NCI-H2029 treated with DMSO at 0.1 percent for 48 hours (cell line): Measurements from ENCODE around the gene UBE2K.
"Not testable (repeated sequence)": the region's sequence is repeated elsewhere in the genome, so short reads cannot be mapped to it uniquely, and the experiment has no call there.

Source experiments
- DNase-seq: peaks from one replicate; lab custom pipeline; 2025; lab: John Stamatoyannopoulos, UW

Gene UBE2K, protein sequence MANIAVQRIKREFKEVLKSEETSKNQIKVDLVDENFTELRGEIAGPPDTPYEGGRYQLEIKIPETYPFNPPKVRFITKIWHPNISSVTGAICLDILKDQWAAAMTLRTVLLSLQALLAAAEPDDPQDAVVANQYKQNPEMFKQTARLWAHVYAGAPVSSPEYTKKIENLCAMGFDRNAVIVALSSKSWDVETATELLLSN

DNA sequence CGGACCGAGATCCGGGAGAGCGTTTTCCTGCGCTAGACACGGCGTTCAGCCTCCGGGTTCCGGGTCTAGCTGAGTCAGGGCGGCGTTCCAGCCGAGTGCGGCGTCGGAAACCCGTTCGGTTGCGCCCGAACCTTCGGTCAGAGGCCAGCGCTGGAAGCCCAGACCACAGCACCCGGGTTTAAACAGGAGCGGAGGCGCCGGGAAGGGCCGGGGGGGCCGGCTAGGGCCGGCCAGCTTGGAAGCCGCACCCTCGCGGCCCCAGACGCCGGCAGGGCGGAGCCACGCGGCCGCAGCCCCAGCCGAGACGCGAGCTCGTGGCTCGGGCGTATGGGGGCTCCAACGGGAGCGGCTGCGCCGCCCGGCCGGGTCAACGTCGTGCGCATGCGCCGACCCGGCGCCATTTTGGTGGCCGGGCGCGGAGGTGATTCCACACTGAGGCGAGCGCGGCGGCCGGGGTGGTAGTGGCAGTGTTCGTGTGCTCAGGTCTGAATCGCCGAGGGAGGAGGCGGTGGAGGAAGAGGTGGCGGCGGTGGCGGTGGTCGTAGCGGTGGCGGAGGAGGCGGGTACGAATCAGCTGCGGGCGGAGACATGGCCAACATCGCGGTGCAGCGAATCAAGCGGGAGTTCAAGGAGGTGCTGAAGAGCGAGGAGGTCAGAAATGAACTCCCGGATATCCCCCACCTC lies at the start of gene UBE2K:
Gene UBE2K, plus strand, starts transcription at position 397 of the 684 bp plus-strand sequence. Its CDS starts 192 bp downstream, at position 589.
- DNase-seq = peak; percentile 79

DNA sequence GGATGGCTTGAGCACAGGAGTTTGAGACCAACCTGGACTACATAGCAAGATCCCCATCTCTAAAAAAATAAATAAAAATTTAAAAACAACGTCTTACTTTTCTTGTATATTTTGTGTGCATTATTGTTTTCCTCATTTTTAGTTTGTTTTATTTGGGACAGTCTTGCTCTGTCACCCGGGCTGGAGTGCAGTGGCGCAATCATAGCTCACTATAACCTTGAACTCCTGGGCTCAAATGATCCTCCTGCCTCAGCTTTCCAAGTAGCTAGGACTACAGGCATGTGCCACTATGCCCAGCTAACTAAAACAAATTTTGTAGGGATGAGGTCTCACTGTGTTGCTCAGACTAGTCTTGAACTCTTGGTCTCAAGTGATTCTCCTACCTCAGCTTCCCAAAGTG lies 49.7 kb upstream of the UBE2K start:
- no peak for DNase-seq

DNA sequence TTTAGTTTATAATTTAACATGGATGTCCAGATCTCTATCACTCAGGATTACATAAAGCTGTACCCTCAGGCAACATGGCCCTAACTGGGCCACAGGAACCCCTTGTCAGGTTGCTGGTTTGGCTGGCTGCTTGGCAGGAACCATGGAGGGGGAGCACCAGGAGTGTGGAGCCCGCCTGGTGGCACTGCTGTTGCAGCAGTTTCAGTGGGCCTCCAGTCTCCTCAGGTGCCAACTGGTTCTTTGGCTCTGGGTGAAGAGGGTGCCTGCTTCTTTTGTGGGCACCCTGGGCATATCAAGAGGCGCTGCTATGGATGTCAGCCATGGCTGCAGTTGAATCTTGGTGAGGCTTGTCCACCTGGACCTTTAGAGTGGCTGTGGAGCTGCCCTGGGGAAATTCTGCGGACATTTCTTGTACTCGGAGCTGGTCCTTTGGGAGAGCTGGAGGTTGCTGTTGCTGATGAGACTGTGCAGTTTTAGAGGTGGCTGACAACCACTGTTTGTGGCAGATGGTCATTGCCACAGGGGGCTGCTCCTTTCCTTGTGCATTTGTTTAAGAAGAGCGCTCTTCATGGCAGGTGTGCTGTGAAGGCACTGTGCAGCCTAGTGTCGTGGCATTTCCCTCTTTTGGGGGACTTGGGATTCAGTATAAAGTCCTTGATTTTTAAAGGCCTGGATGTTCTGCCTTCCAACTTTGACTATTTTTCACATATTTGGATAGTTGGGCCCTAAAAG lies 48.9 kb upstream of the UBE2K start:
- no peak for DNase-seq

DNA sequence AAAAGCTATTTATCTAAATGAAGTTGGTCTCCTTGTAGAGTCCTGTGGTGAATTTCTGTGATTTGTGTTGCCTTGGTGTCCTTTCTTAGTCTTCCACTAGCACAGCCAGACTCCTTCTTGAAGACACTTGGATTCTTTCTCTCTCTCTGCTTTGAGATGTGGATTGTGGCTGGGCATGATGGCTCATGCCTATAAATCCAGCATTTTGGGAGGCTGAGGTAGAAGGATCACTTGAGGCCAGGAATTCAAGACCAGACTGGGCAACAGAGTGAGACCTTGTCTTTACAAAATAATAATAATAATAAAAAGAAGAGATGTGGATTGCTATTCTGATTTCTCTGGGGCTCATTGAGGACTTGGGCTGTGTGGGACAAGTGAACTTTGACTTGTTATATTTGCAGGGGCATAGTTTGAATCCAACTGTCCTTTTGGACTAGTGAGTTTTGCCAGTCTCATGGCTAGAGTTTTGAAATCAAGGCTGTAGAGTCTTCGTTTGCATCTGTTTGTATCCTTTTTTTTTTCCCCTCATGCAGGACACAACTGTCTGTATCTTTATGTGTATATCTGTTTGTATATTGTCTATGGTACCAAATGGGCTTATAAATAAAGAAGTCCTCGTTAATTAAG lies 48.2 kb upstream of the UBE2K start:
- no peak for DNase-seq

DNA sequence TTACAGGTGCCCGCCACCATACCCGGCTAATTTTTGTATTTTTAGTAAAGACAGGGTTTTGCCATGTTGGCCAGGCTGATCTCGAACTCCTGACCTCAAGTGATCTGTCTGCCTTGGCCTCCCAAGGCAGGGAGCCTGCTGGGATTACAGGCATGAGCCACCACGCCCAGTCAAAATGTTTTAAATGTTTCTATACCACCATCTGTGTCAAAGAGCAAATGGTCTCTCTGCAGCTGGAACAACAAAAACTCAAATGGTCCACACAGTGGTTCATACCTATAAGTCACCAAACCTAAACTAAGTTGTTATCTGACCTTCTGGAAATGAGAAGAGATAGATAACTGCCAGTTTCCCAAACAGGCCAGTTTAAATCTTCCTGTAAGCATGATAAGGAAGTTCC lies 46.4 kb upstream of the UBE2K start:
- not testable (repeated sequence) for DNase-seq

DNA sequence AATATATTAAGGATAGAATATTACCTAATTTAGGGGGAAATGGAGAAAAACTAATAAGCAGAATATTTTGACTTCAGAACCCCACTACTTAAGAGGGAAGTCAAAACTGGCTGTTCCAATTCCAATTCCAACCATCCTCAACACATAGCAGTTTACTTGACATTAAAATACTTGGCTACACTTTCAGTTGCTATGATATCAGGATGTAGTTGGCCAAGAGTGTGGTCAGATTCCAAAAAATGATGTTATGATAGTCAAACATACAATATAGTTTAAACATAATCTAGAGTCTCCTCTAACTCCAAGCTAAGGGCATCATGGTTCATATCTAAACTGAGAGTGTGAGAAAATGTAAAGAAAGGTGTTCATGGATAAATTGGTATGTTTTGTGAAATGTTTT lies 42.7 kb upstream of the UBE2K start:
- no peak for DNase-seq

DNA sequence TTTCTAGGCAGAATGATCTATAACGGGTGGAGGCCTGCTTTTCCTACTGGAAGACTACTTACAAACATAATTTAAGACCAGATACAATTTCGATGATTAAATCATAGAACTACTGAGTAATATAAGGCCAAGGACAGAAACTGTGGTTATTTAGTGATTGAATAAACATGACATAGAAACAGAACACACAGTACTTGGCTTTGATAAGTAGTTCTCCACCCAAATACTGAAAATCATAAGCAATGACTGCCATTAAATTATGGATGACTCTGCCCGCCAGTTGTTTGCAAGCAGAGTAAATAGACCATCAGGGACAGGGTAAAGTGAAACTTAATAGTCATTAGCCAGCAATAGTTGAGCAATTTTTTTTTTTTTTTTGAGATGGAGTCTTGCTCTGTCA lies 42.1 kb upstream of the UBE2K start:
- no peak for DNase-seq

DNA sequence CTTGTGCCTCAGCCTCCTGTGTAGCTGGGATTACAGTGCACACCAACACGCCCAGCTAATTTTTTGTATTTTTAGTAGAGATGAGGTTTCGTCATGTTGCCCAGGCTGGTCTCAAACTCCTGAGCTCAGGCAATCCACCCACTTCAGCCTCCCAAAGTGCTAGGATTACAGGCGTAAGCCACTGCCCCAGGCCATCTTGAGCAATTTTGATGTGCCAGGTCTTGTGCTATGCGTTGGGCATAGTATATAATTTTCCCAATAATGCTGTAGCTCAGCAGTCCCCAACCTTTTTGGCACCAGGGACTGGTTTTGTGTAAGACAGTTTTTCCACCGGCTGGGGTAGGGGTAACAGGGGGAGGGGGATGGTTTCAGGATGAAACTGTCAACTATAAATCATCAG lies 41.3 kb upstream of the UBE2K start:
- not testable (repeated sequence) for DNase-seq

DNA sequence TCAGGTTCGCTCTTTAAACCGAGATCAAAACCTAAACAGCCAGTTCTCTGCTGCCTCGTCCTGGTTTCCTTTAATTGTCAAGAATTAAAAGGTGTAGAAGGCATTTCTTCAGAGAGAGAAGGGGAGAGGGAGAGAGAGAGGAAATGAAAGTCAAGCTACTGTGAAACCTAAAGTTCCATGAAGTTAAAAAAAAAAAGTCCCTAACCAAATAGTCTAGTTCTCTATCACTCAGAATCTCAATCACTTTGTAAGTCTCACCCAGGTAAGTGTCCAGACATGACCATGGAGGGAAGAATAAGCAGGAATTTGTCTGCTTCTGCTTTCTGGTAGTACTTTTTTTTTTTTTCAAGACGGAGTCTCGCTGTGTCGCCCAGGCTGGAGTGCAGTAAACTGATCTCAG lies 40.5 kb upstream of the UBE2K start:
- DNase-seq = no peak

DNA sequence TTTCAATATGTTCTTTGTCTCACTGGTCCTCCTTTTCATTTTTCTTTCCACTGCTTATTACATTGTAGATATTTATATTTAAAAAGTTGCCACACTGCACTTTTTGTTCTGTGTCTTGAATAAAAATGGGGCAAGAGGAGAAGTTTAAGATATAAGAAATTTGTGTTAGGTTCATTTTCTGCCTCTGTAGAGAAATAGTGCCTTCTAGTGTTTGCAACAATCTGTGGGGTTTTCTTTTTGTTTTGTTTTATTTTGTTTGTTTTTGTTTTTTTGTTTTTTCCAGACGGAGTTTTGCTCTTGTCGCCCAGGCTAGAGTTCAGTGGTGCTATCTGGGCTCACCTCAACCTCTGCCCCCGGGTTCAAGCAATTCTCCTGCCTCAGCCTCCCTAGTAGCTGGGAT lies 39.2 kb upstream of the UBE2K start:
- DNase-seq = no peak

DNA sequence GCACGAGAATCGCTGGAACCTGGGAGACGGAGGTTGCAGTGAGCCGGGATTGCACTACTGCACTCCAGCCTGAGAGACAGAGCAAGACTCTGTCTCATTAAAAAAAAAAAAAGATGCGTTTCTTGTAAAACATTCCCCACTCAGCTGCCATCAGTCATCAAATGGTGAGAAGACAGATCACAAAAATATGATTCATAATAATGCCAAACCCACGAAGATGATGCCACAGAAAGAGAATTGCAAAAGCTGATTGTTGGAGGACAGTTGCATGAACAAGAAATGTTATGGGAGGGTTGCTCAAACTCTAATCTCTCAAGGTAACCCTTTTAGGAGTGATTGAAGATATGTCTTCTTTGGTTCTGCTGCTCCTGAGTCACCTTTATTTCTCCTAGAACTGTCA lies 37.9 kb upstream of the UBE2K start:
- DNase-seq = no peak

DNA sequence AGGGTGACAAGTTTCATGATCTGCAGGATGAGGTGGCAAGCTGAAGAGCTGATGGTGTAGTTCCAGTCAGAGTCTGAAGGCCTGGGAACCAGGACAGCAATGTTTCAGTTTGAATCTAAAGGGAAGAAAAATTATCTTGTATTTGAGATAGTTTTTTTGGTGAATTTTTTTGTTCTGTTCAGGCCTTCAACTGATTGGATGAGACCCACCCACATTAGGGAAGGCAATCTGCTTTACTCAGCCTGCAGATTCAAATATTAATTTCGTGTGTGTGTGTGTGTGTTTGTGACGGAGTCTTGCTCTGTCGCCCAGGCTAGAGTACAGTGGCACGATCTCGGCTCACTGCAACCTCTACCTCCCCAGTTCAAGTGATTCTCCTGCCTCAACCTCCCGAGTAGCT lies 37.2 kb upstream of the UBE2K start:
- DNase-seq = no peak

DNA sequence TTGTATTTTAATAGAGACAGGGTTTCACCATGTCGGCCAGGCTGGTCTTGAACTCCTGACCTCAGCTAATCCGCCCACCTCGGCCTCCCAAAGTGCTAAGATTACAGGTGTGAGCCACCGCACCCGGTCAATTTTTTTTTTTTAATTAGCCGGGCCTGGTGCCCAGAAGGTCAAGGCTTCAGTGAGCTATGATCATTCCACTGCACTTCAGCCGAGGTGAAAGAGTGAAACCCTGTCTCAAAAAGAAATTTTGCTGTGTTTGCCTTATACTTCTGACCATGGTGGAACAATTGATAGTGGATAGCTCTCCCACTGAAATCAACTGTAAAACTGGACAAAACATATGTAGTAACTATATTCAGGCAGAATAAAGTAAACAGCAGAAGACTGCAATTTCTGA lies 35.3 kb upstream of the UBE2K start:
- DNase-seq = no peak

DNA sequence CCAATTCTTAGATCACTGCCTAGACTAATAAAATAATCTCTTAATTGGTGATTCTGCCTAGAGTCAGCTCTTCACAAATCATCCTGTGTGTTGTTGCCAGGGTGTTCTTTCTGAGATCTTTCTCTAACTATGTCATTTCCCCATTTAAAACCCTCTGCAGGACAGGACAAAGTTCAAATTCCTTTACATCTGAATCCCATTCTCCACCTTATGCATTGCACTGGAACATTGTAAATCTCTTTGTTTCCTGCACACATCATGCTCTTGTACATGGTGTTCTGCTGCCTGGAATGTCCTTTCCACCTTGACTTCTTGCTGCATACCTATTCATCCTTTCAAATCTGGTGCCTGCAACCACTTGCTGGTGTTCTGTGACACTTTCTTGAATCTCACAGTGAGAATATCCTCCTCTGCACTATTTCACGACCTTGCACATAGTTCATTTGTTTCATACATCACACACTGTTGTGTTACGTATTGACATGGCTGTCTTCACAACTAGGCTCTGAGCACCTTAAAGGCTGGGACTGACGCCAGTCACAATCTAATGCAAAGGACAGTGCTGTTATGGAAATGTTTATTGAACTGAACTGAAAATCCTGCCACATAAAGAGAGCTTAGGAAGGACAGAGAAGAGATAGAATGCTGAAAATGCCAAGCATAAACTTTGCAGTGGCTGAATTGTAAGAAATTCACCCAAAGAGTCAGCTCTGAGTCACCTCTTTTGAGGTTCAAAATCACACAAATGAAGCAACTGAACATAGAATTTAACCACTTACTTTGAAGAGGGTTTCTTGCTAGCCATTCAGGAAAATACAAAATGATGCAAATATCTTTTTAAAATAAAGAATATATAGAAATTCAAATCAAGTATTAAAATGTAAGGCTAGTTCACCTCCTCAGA lies 32.9 kb upstream of the UBE2K start:
- DNase-seq = no peak

DNA sequence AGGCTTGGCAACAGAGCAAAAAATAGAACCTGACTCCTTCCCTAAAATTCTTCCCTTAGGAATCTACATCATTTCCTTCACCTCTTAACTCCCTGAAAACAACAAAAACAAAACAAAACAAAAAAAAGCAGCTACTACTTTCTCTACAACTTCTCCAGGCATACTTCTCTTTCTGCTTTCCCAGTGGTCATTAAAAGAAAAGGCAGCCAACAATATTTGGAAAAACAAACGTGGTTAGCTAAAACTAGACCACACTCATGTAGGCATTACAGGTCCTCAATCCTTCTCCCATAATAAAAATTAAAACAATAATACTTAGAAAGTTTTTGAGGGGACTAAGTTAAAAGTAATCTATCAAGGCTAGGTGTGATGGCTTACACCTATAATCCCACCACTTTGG lies 30.2 kb upstream of the UBE2K start:
- DNase-seq = no peak

DNA sequence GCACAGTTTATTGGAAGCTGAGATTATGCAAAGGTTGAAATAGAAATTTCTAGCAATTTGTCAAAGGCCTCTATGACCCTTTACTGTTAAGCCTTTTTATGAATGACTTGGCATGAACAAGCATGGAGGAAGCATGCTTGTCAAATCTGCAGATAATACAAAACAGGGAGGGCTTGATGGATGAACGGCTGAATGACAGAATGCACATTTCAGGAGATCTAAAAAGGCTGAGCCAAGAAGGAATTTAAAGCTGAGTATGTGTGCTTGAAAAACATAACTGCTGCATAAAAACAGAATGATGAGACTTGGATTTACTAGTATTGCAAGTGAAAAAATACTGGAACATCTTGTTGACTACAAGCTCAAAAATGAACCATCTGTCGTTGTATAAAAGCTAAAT lies 29.0 kb upstream of the UBE2K start:
- no peak for DNase-seq

DNA sequence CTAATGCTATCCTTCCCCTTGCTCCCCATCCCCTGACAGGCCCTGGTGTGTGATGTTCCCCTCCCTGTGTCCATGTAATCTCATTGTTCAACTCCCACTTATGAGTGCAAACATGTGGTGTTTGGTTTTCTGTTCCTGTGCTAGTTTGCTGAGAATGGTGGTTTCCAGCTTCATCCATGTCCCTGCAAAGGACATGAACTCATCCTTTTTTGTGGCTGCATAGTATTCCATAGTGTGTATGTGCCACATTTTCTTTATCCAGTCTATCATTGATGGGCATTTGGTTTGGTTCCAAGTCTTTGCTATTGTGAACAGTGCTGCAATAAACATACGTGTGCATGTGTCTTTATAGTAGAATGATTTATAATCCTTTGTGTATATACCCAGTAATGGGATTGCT lies 27.6 kb upstream of the UBE2K start:
- DNase-seq = not testable (repeated sequence)

DNA sequence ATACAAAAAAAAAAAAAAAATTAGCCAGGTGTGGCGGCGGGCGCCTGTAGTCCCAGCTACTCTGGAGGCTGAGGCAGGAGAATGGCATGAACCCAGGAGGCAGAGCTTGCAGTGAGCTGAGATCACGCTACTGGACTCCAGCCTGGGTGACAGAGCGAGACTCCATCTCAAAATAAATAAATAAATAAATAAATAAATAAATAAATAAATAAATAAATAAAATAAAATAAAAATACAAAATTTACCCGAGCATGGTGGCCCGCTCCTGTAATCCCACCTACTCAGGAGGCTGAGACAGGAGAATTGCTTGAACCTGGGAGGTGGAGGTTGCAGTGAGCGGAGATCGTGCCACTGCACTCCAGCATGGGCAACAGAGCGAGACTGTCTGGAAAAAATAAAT lies 22.3 kb upstream of the UBE2K start:
- DNase-seq = not testable (repeated sequence)

DNA sequence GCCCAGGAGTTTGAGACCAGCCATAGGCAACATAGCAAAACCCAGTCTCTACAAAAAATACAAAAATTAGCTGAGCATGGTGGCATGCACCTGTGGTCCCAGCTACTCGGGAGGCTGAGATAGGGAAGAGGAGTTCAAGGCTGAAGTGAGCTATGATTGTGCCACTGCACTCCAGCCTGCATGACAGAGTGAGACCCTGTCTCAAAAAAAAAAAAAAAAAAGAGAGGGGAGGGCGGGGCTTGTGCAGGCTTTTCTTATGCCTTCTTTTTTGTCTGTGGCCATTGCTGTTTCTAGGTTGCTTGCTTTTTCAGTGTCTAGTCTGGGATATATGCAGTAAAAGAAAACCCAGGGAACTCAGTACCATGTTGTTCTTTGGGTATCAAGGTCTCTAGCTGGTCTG lies 16.9 kb upstream of the UBE2K start:
- not testable (repeated sequence) for DNase-seq

DNA sequence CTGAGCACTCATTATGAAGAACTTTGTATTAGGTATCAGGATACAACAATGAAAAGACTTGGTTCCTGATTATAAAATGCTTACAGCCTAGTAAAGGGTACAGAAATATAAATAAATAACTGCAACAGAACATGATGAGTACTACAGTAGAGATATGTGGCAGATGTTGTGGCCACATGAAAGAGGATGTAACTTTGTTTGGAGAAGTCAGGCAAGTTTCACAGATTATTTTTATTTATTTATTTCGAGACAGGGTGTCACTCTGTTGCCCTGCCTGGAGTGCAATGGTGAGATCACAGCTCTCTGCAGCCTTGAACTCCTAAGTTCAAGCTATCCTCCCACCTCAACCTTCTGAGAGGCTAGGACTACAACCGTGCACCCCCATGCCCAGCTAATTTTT lies 15.8 kb upstream of the UBE2K start:
- no peak for DNase-seq

DNA sequence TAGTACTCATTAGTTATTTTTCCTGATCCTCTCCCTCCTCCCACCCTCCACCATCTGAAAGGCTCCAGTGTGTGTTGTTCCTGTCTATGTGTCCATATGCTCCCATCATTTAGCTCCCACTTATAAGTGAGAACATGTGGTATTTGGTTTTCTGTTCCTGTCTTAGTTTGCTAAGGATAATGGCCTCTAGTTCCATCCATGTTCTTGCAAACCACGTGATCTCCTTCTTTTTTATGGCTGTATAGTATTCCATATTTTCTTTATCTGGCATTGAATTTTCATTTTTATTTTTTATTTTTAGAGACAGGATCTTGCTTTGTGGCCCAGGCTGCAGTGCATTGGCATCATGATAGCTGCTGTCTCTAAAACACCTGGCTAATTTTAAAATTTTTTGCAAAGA lies 11.9 kb upstream of the UBE2K start:
- no peak for DNase-seq

DNA sequence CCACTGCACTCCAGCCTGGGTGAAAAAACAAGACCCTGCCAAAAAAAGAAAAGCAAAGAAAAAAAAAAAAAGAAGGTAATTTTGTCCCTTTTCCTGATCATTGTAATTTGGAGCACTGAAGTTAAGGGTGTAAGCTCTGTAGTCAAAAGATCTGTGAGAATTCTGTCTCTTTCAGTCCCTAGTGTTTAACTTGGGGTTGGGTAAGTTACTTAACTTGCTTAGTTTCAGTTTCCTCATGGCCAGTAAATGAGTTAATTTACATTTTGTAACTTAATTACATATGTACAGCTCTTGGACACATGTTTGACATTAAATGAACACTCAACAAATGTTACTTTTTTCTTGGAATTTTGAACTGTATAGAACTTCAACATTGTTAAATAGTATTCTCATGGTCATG lies 10.9 kb upstream of the UBE2K start:
- no peak for DNase-seq
